GM18867 (cell line): ENCODE results near the gene NOP58.
"Not testable (repeated sequence)": the region's sequence is repeated elsewhere in the genome, so short reads cannot be mapped to it uniquely, and the experiment has no call there.

Experiments
- ATAC-seq: cut with Tn5 transposase; IDR thresholded peaks from one replicate; pipeline ENCODE4 v1.9.1; 2021; ENCODE audit warnings: mild to moderate bottlenecking, moderate library complexity; ENCODE audit not compliant: unreplicated experiment

Gene NOP58, protein sequence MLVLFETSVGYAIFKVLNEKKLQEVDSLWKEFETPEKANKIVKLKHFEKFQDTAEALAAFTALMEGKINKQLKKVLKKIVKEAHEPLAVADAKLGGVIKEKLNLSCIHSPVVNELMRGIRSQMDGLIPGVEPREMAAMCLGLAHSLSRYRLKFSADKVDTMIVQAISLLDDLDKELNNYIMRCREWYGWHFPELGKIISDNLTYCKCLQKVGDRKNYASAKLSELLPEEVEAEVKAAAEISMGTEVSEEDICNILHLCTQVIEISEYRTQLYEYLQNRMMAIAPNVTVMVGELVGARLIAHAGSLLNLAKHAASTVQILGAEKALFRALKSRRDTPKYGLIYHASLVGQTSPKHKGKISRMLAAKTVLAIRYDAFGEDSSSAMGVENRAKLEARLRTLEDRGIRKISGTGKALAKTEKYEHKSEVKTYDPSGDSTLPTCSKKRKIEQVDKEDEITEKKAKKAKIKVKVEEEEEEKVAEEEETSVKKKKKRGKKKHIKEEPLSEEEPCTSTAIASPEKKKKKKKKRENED

DNA sequence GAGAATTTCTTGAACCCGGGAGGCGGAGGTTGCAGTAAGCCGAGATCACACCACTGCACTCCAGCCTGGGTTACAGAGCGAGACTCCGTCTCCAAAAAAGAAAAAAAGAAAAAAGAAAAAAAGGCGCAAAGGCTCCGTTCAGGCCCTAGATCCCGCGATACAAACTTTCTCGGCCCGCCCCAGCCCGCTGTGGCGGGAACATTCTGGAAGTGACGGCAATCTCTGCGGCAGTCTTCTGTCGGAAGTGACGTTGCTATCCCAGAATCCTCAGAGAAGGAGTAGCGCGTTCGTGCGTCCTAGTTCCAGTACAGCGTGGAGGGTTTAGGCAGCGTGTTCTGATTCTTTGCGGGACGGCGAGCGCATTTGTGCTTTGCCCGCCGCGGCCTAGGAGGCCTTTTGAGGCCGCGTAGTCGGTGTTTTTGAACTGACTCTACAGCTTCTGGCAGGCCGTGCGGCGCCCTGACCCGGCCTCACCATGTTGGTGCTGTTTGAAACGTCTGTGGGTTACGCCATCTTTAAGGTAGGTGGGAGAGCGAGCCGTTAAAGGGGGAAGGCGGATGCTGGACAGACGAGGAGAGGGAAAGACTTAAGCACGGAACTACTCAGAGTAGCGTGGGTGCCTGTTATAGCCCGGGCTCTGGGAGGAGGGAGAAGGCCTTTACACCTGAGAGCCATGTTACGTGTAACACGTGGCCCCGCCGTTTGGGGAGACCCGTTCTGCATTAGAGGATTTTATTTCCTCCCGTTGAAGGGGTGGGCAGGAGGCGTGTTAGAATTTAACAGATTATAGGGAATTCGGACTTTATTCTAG lies at the start of gene NOP58:
Gene NOP58, plus strand, starts transcription at position 297 of the 811 bp plus-strand sequence. Its CDS starts 179 bp downstream, at position 476.
- ATAC-seq: peak; percentile 83

DNA sequence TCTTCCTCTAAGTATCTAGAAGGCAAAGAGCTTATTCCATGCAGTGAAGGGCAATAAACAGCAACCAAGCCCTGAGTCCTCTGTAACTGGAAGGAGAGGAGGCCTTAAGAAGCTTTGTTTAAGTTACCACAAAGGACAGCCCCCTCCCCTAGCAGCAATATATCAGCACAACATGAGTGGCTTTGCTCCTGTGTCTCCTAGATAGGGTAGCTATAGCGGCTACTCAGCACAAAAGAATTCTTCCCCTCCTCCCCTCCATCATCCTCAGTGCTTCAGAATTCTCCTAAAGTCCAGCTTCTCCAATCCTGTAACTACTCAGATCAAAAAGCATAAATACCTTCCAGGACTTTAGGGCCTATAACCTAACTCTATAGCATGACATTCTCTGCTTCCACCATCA lies 43.7 kb upstream of the NOP58 start:
- ATAC-seq: no peak

DNA sequence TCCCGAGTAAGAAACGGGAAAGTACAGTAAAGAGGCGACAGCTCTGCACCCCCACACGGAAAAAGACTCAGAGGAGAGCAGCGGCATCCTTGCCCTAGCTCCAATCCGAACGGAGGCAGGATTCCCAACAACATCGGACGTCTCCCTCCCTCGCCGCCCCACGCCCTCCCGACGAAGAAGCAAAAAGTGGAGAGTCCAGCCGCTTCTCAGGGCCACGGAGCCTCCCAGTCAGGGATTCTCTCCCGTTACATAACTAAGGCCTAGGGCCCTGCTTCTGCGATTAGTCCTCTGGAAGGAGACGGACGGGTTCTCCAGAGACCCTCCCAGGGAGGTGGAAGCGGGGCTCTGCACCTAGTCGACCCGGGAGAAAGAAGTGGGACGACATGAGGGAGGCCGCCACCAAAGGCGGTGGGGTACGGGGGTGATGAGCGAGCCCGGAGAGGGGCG lies 27.8 kb upstream of the NOP58 start:
- ATAC-seq: peak; percentile 43

DNA sequence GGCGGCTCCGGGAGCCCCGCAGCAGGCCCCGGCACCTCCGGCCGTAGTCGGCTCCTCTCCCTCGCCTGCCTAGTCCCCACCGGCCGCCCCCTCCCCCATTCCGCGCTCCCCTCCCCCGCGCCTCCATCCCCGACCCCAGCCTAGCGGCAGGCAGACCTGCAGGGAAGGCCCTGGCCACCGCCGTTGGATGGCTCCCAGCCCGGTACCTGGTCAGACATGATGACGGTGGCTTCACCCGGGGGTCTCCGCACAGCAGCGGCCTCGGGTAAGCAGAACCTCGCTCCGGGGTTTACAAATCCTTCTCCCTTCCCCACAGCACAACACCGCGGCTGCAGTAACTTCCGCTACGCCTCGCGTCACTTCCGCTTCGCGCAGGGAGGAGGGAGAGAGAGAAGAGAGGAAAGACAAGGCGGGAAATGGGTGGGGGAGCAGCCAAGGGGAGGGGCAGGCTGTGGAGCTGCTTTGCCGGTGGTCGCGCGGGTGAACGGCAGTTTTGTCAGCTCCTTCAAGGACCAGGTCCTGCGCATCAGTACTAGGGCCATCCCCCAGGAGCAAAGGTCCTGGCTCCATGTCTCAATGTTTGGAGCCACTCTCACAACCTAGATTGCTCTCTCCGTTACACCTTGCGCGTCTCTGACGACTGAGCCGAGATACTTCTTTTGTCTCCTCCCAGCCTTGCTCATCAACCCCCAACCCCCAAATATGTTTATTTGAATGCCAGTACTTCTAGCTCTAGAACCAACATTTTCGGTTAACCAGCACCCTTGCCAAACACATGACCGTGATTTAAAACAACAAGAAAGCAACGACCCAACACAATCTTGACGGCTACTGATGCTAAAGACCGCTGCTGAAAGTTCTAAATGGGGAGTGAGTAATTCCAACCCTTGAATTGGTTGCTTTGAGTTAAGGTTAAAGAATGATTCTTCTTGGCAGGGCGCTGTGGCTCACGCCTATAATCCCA lies 27.0 kb upstream of the NOP58 start, which contains the start of gene SUMO1:
Gene SUMO1, minus strand, starts transcription at position 364 of the 964 bp plus-strand sequence. Its CDS starts 146 bp downstream, at position 218.
- ATAC-seq: peak; percentile 98

DNA sequence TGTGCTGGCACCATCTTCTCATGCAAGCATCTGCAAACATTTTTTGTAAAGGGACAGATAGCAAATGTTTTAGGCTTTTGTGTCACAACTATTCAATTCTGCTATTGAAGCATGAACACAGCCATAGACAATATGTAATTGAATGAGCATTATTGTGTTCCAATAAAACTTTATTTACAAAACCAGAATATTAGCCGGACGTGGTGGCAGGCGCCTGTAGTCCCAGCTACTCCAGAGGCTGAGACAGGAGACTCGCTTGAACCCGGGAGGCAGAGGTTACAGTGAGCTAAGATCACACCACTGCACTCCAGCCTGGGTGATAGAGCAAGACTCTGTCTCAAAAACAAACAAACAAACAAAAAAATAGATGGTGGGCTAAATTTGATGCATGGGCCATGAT lies 17.9 kb upstream of the NOP58 start:
- not testable (repeated sequence) for ATAC-seq

DNA sequence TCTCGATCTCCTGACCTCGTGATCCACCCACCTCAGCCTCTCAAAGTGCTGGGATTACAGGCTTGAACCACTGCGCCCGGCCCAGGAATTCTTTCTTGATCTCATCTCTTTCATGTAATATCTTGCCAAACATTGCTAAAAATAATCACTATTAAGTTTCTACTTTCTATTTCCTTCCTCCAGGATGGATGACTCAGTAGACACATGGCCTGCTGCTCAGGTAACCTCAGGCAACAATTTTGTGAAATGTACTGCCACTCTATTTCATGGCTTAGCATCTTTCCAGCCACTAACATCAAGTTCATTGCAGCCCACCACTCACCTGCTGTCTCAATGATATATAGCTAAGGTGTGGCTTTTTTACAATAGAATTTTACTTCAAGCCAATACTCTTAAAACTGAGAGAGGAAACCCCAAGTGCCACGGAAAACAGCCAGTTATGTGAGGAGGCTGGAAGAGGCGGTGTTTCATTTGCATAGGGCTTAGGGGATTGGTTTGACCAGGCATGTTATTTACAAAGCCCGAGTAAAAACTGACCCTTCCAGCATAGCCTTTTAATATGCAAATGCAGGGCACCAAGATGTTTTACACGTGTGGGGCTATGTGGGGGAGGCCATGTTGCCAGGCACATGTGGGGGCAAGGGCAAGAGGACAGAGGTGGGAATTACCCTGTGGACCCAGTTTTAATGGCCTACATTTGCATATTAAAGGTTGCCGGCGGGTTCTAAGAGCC lies 15.9 kb upstream of the NOP58 start:
- ATAC-seq: no peak

DNA sequence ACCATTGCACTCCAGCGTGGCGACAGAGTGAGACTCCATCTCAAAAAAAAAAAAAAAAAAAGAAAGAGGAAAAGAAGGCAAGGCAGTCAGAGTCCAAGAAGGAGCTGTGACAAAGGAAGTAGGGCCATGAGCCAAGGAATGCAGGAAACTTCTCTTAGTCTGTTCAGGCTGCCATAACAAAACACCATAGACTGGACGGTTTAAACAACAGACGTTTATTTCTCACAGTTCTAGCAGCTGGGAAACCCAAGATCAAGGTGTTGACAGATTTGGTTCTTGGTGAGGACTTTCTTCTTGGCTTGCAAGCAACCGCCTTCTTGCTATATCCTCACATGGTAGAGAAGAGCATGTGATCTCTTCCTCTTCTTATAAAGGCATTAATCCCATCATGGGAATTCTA lies 14.1 kb upstream of the NOP58 start:
- no peak for ATAC-seq

DNA sequence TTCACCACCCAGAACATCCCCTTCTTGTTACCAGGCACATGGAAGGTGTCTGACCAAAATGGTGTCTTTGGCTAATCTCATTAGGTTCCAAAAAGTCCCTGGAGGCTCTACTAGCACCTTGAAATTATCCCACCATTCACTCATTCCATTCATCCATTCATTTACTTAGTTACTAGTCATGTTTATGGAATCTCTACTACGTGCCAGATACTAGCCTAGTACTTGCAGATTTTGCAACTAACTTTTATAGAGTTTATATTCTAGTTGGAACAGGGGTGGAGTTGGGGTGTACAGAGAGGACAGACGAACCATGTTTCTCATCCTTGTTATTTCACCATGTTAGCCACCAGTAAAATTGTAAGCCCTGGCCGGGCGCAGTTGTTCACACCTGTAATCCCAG lies 4.0 kb upstream of the NOP58 start:
- ATAC-seq: no peak

DNA sequence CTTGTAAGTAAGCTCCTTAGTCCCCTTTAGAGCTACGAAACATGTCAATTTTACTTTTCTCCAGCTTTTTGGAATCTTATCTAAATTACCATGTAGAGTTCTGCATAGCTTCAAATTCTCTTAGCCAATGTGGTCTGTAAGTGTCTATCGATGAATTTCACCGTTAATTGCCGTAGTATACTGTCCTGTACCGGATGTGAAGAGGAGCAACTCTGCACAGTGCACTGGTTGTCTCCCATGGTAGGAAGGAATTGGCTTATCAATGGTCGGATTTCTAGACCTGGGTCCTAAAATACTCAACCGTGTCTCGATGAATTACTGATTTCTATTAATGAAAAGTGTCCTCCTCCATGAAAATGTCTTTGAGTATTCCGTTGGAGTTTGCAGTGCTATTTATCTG lies 1.9 kb downstream of the NOP58 start:
- no peak for ATAC-seq

DNA sequence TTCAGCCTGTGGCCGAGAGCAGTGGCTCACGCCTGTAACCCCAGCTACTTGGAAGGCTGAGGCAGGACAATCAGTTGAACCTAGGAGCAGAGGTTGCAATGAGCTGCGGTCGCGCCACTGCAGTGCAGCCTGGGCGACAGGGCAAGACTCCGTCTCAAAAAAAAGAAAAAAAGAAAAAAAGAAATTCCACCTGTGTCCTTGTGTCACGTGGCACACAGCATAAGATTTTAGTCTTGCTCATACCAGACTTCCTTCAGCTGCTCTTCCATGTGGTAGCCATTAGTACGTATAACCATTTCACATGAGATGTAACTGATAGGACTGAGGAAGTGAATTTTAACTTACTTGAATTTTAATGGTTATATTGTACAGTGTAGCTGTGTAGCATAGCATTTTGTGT lies 4.0 kb downstream of the NOP58 start:
- ATAC-seq: no peak

DNA sequence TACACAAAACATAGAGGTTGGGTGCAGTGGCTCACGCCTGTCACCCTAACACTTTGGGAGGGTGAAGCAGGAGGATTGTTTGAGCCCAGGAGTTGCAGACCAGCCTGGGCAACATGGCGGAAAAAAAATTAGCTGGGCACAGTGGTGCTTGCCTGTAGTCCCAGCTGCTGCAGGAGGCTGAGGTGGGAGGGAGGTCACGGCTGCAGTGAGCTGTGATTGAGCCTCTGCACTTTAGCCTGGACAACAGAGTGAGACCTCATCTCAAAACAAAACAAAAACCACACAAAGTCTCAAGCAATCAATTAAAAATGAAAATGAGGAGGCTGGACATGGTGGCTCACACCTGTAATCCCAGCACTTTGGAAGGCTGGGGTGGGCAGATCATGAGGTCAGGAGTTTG lies 4.9 kb downstream of the NOP58 start:
- no peak for ATAC-seq

DNA sequence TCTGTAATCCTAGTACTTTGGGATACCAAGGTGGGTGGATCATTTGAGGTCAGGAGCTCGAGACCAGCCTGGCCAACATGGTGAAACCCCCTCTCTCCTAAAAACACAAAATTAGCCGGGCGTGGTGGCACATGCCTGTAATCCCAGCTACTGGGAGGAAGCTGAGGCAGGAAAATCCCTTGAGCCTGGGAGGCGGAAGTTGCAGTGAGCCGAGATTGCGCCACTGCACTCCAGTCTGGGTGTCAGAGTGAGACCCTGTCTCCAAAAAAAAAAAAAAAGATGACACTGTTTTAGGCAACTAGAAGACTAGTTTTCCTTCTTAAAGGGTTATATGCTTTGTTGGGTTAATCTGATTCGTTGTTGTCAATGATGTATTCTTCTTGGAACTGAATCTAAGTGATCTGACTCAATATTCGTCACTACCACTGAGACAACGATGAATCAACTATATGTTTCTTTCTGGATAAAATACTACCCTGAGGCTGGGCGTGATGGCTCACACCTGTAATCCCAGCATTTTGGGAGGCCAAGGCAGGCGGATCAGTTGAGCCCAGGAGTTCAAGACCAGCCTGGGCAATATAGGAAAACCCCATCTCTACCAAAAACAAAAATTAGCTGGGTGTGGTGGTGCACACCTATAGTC lies 10.6 kb downstream of the NOP58 start:
- not testable (repeated sequence) for ATAC-seq

DNA sequence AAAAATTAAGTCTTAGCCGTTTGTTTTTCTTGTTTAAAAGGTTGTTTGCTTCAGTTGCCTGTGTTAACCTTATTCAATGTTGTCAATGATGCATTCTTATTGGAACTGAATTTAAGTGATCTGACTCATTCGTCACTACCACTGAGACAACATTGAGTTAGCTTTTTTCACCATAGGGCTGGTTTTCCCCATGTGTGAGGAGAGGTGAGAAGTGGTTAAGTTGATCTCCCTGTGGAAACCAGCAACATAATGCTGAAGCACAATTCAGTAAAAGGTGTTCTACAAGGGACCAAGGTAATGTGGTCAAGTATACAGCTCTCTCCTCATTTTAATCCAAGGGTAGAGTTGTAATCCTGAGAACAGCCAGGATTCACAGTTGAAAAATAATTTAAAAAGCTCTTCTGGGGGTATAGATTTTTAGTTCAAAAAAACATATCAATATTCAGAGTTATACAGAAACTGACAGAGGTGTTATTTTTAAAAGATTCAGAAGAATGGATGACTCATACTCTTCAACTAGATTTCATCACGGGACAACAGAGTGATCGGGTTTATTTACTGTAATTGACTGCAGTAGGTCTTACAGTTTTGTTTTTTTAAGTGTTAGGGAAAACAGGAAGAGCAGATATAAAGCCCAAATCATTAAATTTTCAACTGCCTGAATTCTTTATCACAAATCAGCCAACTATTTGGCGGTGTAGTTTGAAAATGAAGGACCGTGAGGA lies 12.6 kb downstream of the NOP58 start:
- peak; percentile 54 for ATAC-seq

DNA sequence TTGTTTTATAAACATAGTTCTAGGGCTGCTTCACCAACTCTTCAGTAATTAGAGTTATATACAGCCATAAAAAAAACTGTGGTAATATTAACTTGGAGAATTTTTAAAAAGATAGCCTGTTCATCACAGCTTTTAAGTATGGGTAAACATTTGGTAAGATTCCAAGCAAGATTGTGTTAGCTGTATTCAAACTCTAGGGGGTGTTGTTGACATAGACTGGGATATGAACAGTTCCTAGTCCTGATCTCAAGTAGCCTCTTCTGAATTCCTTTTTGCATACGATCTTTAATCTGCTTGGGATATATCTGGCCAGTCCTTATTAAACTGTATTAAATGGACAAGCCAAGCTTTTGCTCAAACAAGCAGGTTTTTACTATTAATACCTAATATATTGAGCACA lies 13.4 kb downstream of the NOP58 start:
- no peak for ATAC-seq

DNA sequence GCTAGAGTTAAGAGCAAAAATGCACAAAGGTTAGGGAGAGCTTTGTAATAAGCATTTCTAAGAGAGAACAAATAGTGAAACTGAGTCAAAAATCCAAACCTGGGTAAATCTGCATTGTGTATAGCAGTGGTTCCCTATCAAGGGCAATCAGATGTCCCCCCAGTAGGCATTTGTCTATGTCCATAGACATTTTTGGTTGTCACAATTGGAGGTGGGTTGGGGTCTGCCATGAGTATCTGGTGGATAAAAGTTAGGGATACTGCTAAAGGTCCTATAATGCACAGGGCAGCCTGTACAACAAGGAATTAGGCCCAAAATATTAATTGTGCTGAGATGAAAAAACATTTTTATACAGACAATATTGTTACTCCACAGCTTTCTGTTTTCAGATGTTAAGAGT lies 21.0 kb downstream of the NOP58 start:
- ATAC-seq: no peak

DNA sequence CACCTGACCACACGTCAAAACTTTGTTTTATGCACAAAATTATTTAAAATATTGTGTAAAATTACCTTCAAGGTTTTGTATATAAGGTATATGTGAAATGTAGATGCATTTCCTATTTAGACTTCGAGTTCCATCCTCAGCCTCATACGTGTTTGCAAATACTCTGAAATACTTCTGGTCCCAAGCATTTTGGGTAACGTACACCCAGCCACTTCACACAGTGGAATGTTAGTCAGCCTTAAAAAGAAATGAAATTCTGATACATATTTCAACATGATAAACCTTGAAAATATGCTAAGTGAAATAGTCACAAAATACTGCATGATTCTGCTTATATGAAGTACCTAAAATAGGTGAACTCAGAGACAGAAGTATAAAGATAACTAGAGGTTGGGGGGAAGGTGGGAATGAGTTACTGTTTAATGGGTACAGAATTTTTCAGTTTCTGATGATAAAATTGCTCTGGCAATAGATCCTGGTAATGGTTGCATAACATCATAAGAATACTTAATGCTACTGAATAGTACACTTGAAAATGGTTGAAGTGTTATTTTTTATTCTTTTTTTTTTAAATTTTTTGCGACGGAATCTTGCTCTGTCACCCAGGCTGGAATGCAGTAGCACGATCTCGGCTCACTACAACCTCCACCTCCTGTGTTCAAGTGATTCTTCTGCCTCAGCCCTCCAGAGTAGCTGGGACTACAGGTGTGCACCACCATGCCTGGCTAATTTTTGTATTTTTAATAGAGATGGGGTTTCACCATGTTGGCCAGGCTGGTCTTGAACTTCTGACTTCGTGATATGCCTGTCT lies 24.0 kb downstream of the NOP58 start:
- ATAC-seq: no peak

DNA sequence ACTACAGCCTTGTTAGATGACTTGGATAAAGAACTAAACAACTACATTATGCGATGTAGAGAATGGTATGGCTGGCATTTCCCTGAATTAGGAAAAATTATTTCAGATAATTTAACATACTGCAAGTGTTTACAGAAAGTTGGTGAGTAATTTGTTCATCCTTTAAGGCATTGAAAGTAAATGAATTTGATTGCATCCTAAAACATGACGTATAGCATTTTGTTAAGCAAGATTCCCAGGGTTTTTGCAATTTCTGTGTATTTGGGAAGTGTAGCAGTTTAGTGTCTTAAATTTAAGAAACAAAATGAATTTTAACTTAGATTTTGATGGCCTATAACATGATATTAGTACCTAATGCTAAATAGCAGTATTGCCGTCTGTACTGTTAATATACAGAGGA lies 24.8 kb downstream of the NOP58 start:
- ATAC-seq: no peak

DNA sequence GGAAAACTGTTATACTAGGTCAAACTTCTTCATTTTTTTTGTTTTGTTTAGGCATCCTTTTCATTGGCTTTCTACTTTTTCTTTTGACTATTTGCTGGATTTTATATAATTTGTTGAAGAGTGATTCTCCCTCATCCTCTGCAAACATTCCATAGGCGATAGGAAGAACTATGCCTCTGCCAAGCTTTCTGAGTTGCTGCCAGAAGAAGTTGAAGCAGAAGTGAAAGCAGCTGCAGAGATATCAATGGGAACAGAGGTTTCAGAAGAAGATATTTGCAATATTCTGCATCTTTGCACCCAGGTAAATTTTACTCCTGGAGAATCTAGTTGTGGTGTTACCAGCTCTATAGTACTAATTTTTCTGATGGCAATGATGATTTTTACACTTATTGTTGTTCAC lies 25.4 kb downstream of the NOP58 start:
- no peak for ATAC-seq
